Measurements from ENCODE around the gene SET.

Gene SET

DNA sequence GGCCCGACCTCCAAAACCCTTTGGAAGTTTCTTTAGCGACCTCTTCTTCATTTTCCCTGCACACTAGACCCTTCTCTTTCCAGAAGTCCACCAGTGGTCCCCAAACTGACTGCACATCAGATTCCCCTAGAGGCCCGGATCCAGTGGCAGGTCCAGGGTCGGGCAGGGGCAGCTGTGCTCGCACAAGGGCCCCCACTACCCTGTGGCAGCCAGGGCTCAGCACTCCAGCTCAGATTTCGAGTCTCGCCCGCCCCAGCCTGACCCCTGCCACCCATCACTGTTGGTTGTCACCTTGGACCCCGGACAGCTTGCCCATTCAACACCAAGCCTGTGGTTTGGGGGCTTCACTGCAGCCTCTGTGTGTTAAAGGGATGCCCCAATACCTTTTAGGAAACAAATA lies 42.7 kb downstream of the SET start:
- Histone ChIP-seq H3K27me3 (ENCODE audit: insufficient read depth, low read length) (no peaks in the 10 kb centered on the region), H3K4me3 (ENCODE audit: low read depth, low read length) (no peak overlapping the region), H3K79me2 (ENCODE audit: control insufficient read depth, insufficient read depth, low read length, unreplicated experiment) (no peaks in the 10 kb centered on the region), H3K4me1 (ENCODE audit: control insufficient read depth, insufficient read depth, low read length, unreplicated experiment) (no peaks in the 10 kb centered on the region), H3K36me3 (ENCODE audit: insufficient read depth, low read length) (no peaks in the 10 kb centered on the region), H2AFZ (ENCODE audit: low read length, unreplicated experiment) (no peak overlapping the region), H3K27ac (ENCODE audit: low read depth, low read length) (no peak overlapping the region)

GRCh38 chr9:128732576-128732975 lies 43.6 kb downstream of the SET start:
- no peak overlapping the region for H3K27ac ChIP-seq (ENCODE audit: low read depth, low read length)
- no peaks in the 10 kb centered on the region for H3K79me2 ChIP-seq (ENCODE audit: control insufficient read depth, insufficient read depth, low read length, unreplicated experiment)
- no peaks in the 10 kb centered on the region for H3K36me3 ChIP-seq (ENCODE audit: insufficient read depth, low read length)
- no peaks in the 10 kb centered on the region for H3K27me3 ChIP-seq (ENCODE audit: insufficient read depth, low read length)
- no peak overlapping the region for H2AFZ ChIP-seq (ENCODE audit: low read length, unreplicated experiment)
- H3K4me1 ChIP-seq (ENCODE audit: control insufficient read depth, insufficient read depth, low read length, unreplicated experiment): no peaks in the 10 kb centered on the region
- H3K4me3 ChIP-seq (ENCODE audit: low read depth, low read length): no peak overlapping the region

- H3K79me2 ChIP-seq (ENCODE audit: control insufficient read depth, insufficient read depth, low read length, unreplicated experiment): no peaks in the 10 kb centered on the region
- H3K27me3 ChIP-seq (ENCODE audit: insufficient read depth, low read length): no peaks in the 10 kb centered on the region
- no peaks in the 10 kb centered on the region for H3K4me1 ChIP-seq (ENCODE audit: control insufficient read depth, insufficient read depth, low read length, unreplicated experiment)
- H3K27ac ChIP-seq (ENCODE audit: low read depth, low read length): no peak overlapping the region
- H3K36me3 ChIP-seq (ENCODE audit: insufficient read depth, low read length): no peaks in the 10 kb centered on the region
- H2AFZ ChIP-seq (ENCODE audit: low read length, unreplicated experiment): no peak overlapping the region
- no peak overlapping the region for H3K4me3 ChIP-seq (ENCODE audit: low read depth, low read length)
Measured at GRCh38 chr9:128733256-128733655, 44.2 kb downstream of the SET start.

DNA sequence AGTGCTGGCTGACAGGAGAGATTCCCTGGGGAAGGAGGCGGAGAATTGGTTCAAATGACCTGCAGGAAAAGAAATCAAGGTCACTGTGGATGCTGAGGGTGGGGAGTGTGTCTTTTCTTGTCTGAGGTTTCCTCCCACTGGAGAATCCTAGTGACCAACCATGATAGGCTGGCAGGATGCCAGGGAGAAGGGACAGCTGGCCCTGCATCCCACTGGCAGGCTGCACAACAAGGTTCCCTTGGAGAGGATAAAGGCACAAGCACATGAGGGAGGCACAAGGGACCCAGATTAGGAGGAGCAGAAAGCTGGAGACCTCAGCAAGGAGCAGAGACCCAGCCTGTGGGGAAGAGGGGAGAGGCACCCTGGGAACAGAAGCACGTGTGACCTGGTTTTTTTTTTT lies 46.4 kb downstream of the SET start:
- no peak overlapping the region for H3K4me3 ChIP-seq (ENCODE audit: low read depth, low read length)
- peaks cover 6% of the 10 kb centered on the region; the same call in 1 of the 2 replicates for H3K36me3 ChIP-seq (ENCODE audit: insufficient read depth, low read length)
- H3K27me3 ChIP-seq (ENCODE audit: insufficient read depth, low read length): no peaks in the 10 kb centered on the region
- H3K27ac ChIP-seq (ENCODE audit: low read depth, low read length): no peak overlapping the region
- H2AFZ ChIP-seq (ENCODE audit: low read length, unreplicated experiment): no peak overlapping the region
- H3K4me1 ChIP-seq (ENCODE audit: control insufficient read depth, insufficient read depth, low read length, unreplicated experiment): no peaks in the 10 kb centered on the region
- no peaks in the 10 kb centered on the region for H3K79me2 ChIP-seq (ENCODE audit: control insufficient read depth, insufficient read depth, low read length, unreplicated experiment)

- Histone ChIP-seq H3K4me3 (ENCODE audit: low read depth, low read length) (no peak overlapping the region), H3K79me2 (ENCODE audit: control insufficient read depth, insufficient read depth, low read length, unreplicated experiment) (no peaks in the 10 kb centered on the region), H2AFZ (ENCODE audit: low read length, unreplicated experiment) (no peak overlapping the region), H3K27me3 (ENCODE audit: insufficient read depth, low read length) (no peaks in the 10 kb centered on the region), H3K27ac (ENCODE audit: low read depth, low read length) (no peak overlapping the region), H3K4me1 (ENCODE audit: control insufficient read depth, insufficient read depth, low read length, unreplicated experiment) (no peaks in the 10 kb centered on the region), H3K36me3 (ENCODE audit: insufficient read depth, low read length) (peaks cover 6% of the 10 kb centered on the region; the same call in 1 of the 2 replicates)
Measured at GRCh38 chr9:128742401-128742800, 53.4 kb downstream of the SET start.

- Histone ChIP-seq H3K36me3 (ENCODE audit: insufficient read depth, low read length) (peaks cover 6% of the 10 kb centered on the region; the same call in 1 of the 2 replicates), H3K27ac (ENCODE audit: low read depth, low read length) (no peak overlapping the region), H3K4me3 (ENCODE audit: low read depth, low read length) (no peak overlapping the region), H3K79me2 (ENCODE audit: control insufficient read depth, insufficient read depth, low read length, unreplicated experiment) (no peaks in the 10 kb centered on the region), H3K4me1 (ENCODE audit: control insufficient read depth, insufficient read depth, low read length, unreplicated experiment) (no peaks in the 10 kb centered on the region), H3K27me3 (ENCODE audit: insufficient read depth, low read length) (no peaks in the 10 kb centered on the region), H2AFZ (ENCODE audit: low read length, unreplicated experiment) (no peak overlapping the region)
Measured at GRCh38 chr9:128743421-128743820, 54.4 kb downstream of the SET start.
